Activated T-cell treated with anti-CD3 and anti-CD28 coated beads, Interleukin-2, amount 50 U/mL, for 4 hours (primary cell): ENCODE results near the gene KCNQ1. TPM values are rescaled to one million over a fixed set of nuclear protein-coding genes. Genes with fewer than 3 reads are reported as not detected.

Source experiments
- ATAC-seq, 2 donors: fragments of 200-7000 bp; cut with Tn5 transposase; one replicate each; pipeline ENCODE4 v1.10.0; 2021
- DNase-seq: peaks from one replicate; pipeline ENCODE4 v3.0.0-alpha.2; 2020
- H3K27me3 Mint-ChIP-seq: one replicate; pipeline ENCODE4 v1.8.0; 2021; ENCODE audit warnings: low read depth, mixed read lengths
- H3K36me3 Mint-ChIP-seq: one replicate; pipeline ENCODE4 v1.8.0; 2022; ENCODE audit warnings: mixed read lengths; ENCODE audit not compliant: insufficient read depth
- H3K4me1 Mint-ChIP-seq: one replicate; pipeline ENCODE4 v1.8.0; 2021; ENCODE audit warnings: low read depth, mixed read lengths
- H3K4me3 Mint-ChIP-seq: one replicate; pipeline ENCODE4 v1.8.0; 2021; ENCODE audit warnings: mild to moderate bottlenecking, moderate library complexity, mixed read lengths
- H3K9me3 Mint-ChIP-seq: one replicate; pipeline ENCODE4 v1.8.0; 2021; ENCODE audit warnings: mixed read lengths
- total RNA-seq, 3 donors: library from RNA; stranded (reverse); gene quantifications; one replicate each; pipeline ENCODE4 v1.2.1, GENCODE V29; 2021

The KCNQ1 gene
- total RNA-seq, 3 donors from 2014 or later = 2.3 to 3.0 (median 2.8) TPM

DNA sequence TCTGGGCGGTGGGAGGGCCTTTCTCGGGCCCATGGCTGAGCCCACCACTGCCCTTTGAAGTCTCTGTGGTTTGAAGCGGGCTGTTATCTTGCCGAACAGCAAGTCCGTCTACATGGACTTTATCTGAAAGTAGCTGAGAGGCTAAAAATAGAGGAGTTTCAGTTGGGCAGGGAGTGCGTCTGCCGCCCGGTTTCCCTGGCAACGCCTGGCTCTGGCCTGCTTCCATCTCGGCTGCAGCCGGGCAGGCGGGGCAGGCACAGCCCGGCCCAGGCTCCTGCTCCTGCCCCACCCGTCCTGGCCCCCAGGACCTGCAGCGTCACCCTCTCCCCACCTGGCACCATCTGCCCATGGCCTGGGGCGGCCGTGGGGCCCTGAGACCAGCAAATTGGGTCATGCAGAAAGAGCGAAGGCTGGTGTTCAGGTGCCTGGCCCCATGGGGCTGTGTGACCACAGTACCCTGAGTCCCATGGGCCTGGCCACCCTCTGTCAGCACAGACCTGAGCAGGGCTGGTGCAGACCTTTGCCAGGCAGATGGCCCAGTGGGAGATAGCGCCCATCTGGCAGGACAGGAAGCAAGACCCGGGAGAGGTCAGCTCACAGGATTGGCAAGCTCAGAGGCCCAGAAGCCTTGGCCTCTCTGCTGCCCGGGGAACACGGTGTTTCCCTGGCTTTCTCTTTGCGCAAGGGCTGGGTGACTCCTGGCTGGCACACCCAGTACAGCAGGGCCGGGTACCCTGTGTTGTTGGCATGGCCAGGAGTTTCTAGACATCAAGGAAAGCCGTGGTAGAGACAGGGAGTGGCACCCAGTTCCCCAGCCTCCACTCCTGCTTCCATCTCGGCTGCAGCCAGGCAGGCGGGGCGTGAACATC lies 334.1 kb downstream of the KCNQ1 start:
- no peak for ATAC-seq
- no peak overlapping the region for H3K4me3 Mint-ChIP-seq

DNA sequence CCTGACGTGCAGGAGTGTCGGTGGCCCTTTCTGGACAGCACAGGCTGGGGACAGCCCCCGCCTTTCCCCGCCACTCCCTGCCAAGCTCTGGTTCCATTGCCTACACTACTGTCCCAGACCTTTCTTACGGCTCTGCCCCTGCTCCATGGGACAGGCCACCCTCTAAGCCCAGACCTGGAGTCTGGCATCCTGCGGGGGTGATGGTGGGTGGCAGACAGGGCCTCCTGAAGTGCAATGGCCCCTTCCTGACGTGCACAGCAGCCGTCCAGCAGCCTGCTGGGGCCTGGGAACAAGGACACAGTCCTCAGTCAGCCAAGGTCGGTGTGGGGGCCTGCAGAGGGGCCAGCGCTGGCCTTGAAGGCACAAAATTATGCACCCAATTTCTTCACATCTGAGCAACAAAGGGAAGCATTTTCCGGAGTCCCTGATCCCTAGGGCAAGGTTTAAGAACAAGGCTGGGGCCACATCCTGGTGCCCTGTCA lies 334.7 kb downstream of the KCNQ1 start:
- Mint-ChIP-seq H3K27me3 (no peaks in the 10 kb centered on the region), H3K36me3 (peaks cover 3% of the 10 kb centered on the region), H3K4me1 (peaks cover 5% of the 10 kb centered on the region), H3K9me3 (no peaks in the 10 kb centered on the region), H3K4me3 (no peak overlapping the region)
- no peak for ATAC-seq
- DNase-seq = peak; percentile 1

More for the DNA sequence above, 334.1 kb downstream of the KCNQ1 start:
- Mint-ChIP-seq H3K9me3 (no peaks in the 10 kb centered on the region), H3K27me3 (no peaks in the 10 kb centered on the region), H3K36me3 (peaks cover 3% of the 10 kb centered on the region), H3K4me1 (peaks cover 7% of the 10 kb centered on the region)
- DNase-seq = peak; percentile 2

DNA sequence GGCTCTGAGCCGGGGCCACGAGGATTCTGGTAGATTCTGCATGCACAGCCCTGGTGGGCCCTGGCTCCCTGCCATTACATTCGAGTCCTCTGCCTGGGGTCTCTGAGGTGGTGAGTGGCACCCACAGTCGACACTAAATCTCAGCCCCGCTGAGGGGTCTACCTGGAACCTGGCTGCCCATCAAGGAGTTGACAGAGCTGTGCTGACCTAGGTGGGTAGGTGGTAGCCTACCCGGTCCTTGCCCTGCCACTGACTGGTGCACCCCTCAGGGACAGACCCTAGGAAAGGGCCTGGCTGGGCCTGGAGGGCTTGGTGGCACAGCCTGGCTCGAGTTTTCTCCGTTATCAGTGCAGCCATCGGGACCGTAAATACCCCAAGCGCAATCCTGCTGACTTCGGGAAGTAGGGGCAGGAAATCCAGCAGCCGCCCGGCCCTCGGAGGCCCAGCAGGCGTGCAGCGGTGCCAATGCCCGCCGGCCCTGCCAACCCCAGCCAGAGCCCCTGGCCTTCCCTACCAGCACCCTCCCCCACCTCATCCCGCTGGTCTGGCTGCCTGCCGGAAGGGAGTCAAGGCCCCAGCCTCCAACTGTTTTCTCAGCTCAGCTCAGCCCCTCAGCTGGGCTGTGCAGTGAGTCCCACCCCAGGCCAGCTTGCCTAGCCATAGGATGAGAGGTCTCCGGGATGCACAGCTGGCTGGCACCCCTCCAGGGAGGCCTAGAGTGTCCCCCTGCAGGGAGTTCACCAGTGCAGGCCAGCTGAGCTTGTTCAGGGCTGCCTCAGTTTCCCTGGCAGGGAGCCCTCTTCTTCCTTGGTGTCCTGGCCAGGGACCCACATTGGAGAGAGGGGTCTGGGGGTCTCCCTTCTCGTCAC lies 335.4 kb downstream of the KCNQ1 start:
- DNase-seq (peak; percentile 3), ATAC-seq (no peak)
- Mint-ChIP-seq H3K9me3 (no peaks in the 10 kb centered on the region), H3K27me3 (no peaks in the 10 kb centered on the region), H3K36me3 (peaks cover 3% of the 10 kb centered on the region), H3K4me3 (no peak overlapping the region), H3K4me1 (peaks cover under 1% of the 10 kb centered on the region)

DNA sequence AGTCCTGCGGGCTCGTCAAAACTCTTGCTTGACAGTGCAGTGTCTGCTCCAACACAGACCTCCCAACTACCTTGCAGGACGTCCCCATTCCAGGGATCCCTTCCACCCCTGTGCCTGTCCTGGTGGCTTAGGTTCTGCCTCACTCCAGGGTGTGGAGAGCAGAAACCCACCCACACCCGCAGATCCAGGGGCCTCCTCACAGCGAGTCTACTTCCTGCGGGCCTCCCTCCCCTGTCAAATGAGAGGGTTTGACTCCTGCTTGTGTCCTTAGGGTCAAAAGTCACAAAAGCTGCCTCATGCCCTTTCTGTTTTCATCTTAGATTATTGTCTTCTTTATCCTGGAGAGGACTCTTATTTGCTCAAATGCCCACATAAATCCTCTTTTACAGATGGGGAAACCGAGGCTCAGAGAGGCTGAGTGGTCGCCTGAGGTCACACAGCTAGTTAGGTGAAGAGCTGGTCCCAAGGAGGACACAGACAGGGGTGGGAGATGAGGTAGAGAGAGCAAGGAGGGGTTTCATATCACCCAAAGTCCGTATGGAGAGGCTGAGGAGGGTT lies 336.1 kb downstream of the KCNQ1 start:
- Mint-ChIP-seq H3K36me3 (peaks cover 3% of the 10 kb centered on the region), H3K4me1 (no peaks in the 10 kb centered on the region), H3K27me3 (no peaks in the 10 kb centered on the region), H3K4me3 (no peak overlapping the region), H3K9me3 (no peaks in the 10 kb centered on the region)
- DNase-seq = peak; percentile 2
- no peak for ATAC-seq

DNA sequence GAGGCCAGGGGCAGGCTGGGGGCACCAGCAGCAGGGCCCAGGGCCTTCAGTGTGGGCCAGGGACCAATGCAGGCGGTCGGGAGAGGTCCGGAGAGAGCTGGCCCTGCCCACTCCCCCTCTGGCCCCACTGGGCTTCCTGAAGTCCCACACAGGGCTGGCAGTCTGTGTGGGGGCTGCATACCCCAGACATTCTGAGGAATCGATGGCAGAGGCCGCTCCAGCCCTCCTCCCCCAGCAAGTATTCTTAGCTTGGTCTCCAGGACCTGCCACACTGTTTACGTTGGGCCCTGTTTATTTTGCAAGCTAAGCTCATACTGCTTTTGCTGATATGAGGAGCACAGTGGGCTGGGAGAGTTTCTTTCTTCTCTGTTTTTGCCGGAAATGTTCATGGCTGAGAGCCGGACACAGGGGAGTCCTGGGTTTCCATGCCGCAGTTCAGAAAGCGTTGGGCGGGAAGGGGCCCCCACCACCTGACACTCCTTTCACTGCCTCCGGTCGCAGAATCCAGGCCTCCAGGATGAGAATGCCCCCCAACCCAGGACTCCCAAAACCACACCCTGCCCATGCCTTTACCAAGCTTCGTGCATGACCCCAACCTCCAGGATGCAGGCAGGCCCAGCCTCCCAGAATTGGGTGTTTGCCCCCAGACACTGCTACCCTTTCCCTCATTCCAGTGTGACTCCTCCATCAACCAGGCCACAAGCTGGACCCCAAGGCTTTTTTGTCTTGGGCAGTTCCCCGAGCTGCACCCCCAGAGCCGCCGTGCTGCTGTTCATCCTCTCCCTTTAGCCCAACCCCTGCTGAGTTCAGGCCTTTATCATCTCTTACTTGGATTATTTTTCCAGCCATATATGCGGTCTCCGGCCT lies 336.8 kb downstream of the KCNQ1 start:
- H3K27me3 Mint-ChIP-seq = no peaks in the 10 kb centered on the region
- H3K36me3 Mint-ChIP-seq = peaks cover 5% of the 10 kb centered on the region
- H3K4me1 Mint-ChIP-seq = no peaks in the 10 kb centered on the region
- no peaks in the 10 kb centered on the region for H3K9me3 Mint-ChIP-seq
- no peak overlapping the region for H3K4me3 Mint-ChIP-seq
- no peak for ATAC-seq
- no peak for DNase-seq

DNA sequence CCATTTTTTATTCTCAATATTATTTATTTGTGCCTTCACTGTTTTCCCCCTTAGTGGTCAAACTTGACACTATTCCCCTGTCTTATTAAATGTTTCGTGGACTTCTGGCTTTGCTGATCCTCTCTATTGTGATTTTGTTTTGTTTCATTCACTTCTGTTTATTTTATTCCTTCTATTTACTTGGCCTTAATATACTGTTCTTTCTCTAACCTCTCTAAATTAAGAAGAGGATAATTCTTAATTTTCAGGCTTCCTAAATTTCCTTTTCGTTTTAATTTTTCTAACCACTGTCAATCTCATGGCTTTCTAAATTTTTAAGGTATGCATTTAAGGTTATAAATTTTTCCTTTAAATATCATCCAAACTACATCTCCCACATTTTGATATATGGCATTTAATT lies 338.0 kb downstream of the KCNQ1 start:
- DNase-seq (no peak), ATAC-seq (no peak)
- no peaks in the 10 kb centered on the region for H3K4me1 Mint-ChIP-seq
- H3K27me3 Mint-ChIP-seq = no peaks in the 10 kb centered on the region
- H3K9me3 Mint-ChIP-seq = no peaks in the 10 kb centered on the region
- peaks cover 2% of the 10 kb centered on the region for H3K36me3 Mint-ChIP-seq
- H3K4me3 Mint-ChIP-seq = no peak overlapping the region

DNA sequence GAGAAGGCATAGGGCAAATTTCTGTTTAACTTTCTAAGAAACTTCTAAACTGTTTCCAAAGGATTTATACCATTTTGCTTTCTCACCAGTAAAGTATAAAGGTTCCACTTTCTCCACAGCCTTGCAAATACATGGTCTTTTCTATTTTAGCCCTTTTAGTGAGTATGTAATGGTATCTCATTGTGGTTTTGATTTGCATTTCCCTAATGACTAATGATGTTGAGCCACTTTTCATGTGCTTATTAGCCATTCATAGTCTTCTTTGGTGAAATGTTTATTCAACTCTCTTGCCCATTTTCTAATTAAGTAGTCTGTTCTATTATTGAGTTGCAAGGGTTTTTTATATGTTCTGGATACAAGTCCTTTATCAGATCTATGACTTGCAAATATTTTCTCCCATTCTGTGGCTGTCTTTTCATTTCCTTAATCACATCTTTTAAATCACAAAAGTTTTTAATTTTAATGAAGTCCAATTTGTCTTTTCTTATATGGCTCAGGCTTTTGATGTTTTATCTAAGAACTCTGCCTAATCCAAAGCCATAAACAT lies 338.8 kb downstream of the KCNQ1 start:
- Mint-ChIP-seq H3K4me3 (no peak overlapping the region), H3K36me3 (peaks cover 1% of the 10 kb centered on the region), H3K4me1 (no peaks in the 10 kb centered on the region), H3K9me3 (no peaks in the 10 kb centered on the region), H3K27me3 (no peaks in the 10 kb centered on the region)
- DNase-seq (no peak), ATAC-seq (no peak)

DNA sequence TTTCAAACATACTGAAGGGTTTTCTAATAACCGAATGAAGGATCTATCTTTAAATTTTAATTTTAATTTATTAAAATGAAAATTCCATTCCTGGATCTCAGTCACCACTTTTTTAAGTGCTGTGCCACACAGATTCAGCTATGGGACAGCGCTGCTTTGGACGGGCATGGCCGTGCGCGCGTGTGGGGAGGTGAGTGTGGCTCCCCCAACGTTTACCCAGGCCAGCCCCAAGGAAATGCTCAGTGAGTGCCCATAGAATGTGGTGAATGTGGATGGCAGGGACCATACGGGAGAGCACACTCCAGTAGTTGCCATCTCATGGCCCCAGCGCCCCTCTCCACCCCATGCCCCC lies 343.0 kb downstream of the KCNQ1 start:
- Mint-ChIP-seq H3K4me3 (no peak overlapping the region), H3K27me3 (no peaks in the 10 kb centered on the region), H3K4me1 (peaks cover 3% of the 10 kb centered on the region), H3K9me3 (no peaks in the 10 kb centered on the region), H3K36me3 (peaks cover 5% of the 10 kb centered on the region)
- DNase-seq (no peak), ATAC-seq (no peak)

DNA sequence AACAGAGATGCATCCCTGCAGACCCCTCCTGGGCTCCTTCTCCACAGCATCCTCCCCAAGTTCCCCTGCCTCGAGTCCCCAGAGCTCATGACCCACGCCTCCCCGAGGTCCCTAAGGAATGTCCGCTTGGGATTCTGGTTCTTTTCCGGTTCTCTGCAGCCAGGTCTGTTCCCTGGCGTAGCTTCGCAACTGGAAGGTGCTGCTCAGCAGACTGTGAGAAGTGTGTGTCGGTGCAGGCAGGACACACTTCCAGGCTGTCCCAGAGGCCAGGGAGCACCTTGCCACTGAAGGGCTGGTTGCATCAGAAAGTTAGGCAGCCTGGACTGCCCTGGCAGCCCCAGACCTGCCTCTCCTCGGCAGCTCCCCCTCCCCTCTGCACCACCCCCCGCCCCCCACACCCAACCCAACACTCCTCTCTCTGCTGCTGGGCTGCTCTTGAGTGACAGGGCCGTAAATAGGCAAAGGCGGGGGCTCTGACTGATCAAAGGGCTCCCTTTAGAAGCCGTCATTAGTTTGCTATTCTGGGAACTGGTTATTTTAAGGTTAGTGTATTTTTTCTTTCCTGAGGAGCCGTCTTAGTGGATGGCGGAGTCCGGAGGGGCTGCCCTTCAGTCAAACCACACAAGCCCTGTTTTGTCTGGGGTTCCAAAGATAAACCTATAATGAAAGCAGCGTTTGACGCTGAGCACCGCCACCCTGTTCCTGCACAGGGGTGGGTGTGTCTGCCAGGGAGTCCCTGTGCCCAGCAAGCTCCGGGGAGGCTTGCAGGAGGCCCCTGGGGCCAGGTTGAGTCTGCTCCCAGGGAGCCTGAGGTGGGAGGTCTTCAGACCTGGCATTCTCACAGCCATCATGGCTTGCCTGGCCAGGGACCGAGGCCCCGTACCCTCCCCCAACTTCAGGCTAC lies 343.6 kb downstream of the KCNQ1 start:
- Mint-ChIP-seq H3K4me1 (peaks cover 3% of the 10 kb centered on the region), H3K27me3 (no peaks in the 10 kb centered on the region), H3K9me3 (no peaks in the 10 kb centered on the region), H3K4me3 (no peak overlapping the region), H3K36me3 (peaks cover 5% of the 10 kb centered on the region)
- peak; percentile 2 for DNase-seq
- no peak for ATAC-seq

DNA sequence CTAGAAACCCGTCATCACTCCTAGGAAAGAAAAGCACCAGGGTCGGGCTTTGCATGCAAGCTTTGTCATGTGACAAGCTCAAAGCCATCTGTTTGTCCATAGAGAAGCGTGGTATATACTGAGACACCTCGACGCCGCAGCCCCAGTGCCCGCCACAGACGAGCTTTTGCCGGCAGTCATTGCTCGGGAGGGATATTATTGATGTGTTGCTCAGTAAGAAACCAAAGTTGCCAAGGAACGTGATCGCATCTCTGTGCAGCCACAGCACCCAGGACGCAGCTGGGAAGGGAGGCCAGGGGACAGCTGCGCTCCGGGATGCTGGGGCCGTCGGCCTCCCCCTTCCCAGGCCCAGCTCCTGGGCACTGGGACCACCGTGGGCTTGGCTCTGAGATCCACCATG lies 344.5 kb downstream of the KCNQ1 start:
- no peaks in the 10 kb centered on the region for H3K9me3 Mint-ChIP-seq
- no peak overlapping the region for H3K4me3 Mint-ChIP-seq
- H3K36me3 Mint-ChIP-seq = peaks cover 5% of the 10 kb centered on the region
- peaks cover 3% of the 10 kb centered on the region for H3K4me1 Mint-ChIP-seq
- ATAC-seq (no peak), DNase-seq (no peak)
- no peaks in the 10 kb centered on the region for H3K27me3 Mint-ChIP-seq

DNA sequence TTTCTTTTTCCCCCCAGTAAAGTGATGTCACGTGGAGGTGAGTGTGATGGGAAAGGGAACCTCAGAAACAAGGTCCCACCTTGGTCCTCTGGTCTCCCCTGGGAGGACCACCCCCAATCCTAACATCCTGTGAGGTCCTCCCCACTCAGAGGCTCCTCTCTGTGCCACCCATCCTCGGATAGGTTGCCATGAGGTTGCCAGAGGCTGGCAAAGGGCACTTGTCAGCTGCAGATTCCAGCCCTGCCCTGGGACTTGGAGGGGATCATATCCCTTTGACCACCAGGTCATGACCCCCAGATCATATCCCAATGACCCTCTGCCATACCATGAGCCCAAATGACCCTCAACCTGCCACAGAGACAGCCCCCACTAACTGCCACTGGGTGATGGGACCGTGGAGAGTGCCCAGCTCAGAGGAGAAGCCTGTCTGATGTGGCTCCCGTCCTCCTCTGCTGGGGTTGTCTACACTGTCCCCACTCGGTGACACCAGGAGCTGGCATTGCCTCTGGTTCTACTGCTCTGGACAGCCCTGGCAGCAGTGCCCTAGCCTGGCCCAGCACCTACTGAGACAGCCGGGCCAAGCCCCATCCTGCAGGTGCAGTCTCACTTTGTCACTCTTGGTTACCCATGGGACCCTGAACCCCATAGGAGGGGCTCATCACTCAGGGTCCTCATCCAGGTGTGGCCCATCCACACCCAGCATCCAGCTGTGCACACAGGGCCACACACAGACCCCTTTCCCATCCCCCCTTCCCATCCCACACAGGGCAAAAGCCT lies 345.2 kb downstream of the KCNQ1 start:
- ATAC-seq (no peak), DNase-seq (peak; percentile 2)
- Mint-ChIP-seq H3K36me3 (peaks cover 5% of the 10 kb centered on the region), H3K27me3 (no peaks in the 10 kb centered on the region), H3K4me3 (no peak overlapping the region), H3K9me3 (no peaks in the 10 kb centered on the region), H3K4me1 (peaks cover 3% of the 10 kb centered on the region)

DNA sequence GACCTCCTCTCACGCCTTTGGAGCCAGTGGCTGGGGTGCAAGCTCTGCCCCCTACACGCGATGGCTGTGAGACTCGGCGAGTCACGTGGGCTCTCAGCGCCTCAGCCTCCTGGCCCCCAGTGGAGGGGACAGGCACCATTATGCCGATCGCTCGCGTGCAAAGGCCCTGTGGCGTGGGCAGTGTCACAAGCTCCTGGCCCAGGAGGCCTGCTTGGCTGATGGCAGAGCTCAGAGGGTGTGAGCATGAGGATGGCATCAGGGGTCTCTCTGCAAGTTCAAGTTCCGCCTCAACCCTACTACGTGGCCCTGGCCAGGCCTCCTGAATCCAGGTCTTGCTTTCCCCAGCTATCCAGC lies 345.7 kb downstream of the KCNQ1 start:
- Mint-ChIP-seq H3K36me3 (peaks cover 5% of the 10 kb centered on the region), H3K4me1 (peaks cover 3% of the 10 kb centered on the region), H3K9me3 (no peaks in the 10 kb centered on the region)

More for the DNA sequence above, 345.7 kb downstream of the KCNQ1 start:
- H3K4me3 Mint-ChIP-seq = peak overlapping the region; percentile 26
- peak; percentile 3 for DNase-seq
- ATAC-seq = no peak
- H3K27me3 Mint-ChIP-seq = no peaks in the 10 kb centered on the region
